22Rv1 (cell line): ENCODE results near the gene NAB2.

Experiments used
- H3K27ac ChIP-seq: fragments of 450-650 bp; 2 replicates; pipeline ENCODE4 v1.5.1; 2017
- ZFX ChIP-seq: fragments of 450-650 bp; IDR thresholded peaks from 2 replicates; pipeline ENCODE4 v1.6.1; 2017; ENCODE audit warnings: antibody characterized with exemption, borderline replicate concordance
- TF ChIP-seq, protein P1 (sequence below): fragments of 450-650 bp; IDR thresholded peaks from 2 replicates; pipeline ENCODE4 v1.5.1; 2017; ENCODE audit warnings: mild to moderate bottlenecking

The NAB2 gene

GRCh38 chr12:57078519-57079404, 10.2 kb upstream of the NAB2 start, which contains the start of gene NEMP1:
Gene NEMP1 (minus strand): TSS chr12:57078791. CDS start chr12:57078745, 46 bp downstream.
- TF ChIP-seq, protein P1, sequence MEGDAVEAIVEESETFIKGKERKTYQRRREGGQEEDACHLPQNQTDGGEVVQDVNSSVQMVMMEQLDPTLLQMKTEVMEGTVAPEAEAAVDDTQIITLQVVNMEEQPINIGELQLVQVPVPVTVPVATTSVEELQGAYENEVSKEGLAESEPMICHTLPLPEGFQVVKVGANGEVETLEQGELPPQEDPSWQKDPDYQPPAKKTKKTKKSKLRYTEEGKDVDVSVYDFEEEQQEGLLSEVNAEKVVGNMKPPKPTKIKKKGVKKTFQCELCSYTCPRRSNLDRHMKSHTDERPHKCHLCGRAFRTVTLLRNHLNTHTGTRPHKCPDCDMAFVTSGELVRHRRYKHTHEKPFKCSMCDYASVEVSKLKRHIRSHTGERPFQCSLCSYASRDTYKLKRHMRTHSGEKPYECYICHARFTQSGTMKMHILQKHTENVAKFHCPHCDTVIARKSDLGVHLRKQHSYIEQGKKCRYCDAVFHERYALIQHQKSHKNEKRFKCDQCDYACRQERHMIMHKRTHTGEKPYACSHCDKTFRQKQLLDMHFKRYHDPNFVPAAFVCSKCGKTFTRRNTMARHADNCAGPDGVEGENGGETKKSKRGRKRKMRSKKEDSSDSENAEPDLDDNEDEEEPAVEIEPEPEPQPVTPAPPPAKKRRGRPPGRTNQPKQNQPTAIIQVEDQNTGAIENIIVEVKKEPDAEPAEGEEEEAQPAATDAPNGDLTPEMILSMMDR, result no peak
- TF ChIP-seq ZFX, result no peak

DNA sequence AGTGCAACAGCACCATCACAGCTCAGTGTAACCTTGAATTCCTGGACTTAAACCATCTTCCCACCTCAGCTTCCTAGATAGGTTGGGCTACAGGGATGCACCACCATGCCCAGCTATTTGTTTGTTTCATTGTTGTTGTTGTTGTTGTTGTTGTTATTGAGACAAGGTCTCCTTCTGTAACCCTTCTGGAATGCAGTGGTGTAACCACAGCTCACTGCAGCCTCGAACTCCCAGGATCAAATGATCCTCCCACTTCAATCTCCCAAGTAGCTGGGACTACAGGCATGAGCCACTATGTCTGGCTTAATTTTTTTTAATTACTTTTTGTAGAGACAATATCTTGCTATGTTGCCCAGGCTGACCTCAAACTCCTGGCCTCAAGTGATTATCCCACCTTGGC, 9.1 kb upstream of the NAB2 start:
- H3K27ac ChIP-seq, result peak overlapping the region; percentile 87
- TF ChIP-seq, protein P1, result no peak

More at GRCh38 chr12:57078519-57079404, 10.2 kb upstream of the NAB2 start, which contains the start of gene NEMP1:
- H3K27ac ChIP-seq, result peak within 1 kb of the TSS; percentile 87

GRCh38 chr12:57080855-57081254, 8.1 kb upstream of the NAB2 start:
- TF ChIP-seq, protein P1, result no peak
- no peak for TF ChIP-seq ZFX
- no peak overlapping the region for H3K27ac ChIP-seq

- TF ChIP-seq, protein P1, result no peak
- TF ChIP-seq ZFX, result no peak
These were observed 2.9 kb upstream of the NAB2 start for GRCh38 chr12:57085999-57086492.

GRCh38 chr12:57086493-57087009, 2.4 kb upstream of the NAB2 start:
- no peak for TF ChIP-seq ZFX
- TF ChIP-seq, protein P1, result peak; percentile 16; the same call in 1 of the 2 replicates
- H3K27ac ChIP-seq, result no peak overlapping the region; the same call in 1 of the 2 replicates

More at GRCh38 chr12:57085999-57086492, 2.9 kb upstream of the NAB2 start:
- no peak overlapping the region; the same call in 1 of the 2 replicates for H3K27ac ChIP-seq

GRCh38 chr12:57087010-57087690, 1.8 kb upstream of the NAB2 start:
- H3K27ac ChIP-seq, result peak overlapping the region; percentile 97
- TF ChIP-seq, protein P1, result no peak
- no peak for TF ChIP-seq ZFX
